HEK293 (cell line): ENCODE data around the gene SETD1A.

Source experiments
- CTCF ChIA-PET: fragments of 350-600 bp; formaldehyde crosslinking; extraction: SDS; loops from one replicate; lab custom pipeline; 2021; ENCODE audit warnings: antibody characterized with exemption; lab: Yijun Ruan, JAX
- POLR2A ChIA-PET: fragments of 300-600 bp; formaldehyde crosslinking; extraction: SDS; loops from one replicate; lab custom pipeline; 2020; ENCODE audit warnings: antibody characterized with exemption, inconsistent platforms; lab: Yijun Ruan, JAX
- H3K27ac ChIP-seq: fragments of 200-500 bp; sonication (Bioruptor generic); 2 replicates; pipeline ENCODE4 v1.5.1; 2014; ENCODE audit warnings: low read depth, low read length, control low read depth, inconsistent platforms; ENCODE audit errors: extremely low read depth
- H3K36me3 ChIP-seq, 2 experiments: fragments of 200-500 bp in 1 of 2; sonication (Bioruptor generic) in 1 of 2; 1 replicate in 1 of 2; 2 replicates in 1 of 2; pipeline ENCODE4 v1.5.1; 2014 to 2017; ENCODE audit warnings: inconsistent platforms in 2 of 2, low read length in 2 of 2; ENCODE audit not compliant: control insufficient read depth in 2 of 2, insufficient read depth in 1 of 2
- H3K4me1 ChIP-seq: fragments of 200-500 bp; sonication (Bioruptor generic); 2 replicates; pipeline ENCODE4 v1.5.1; 2014; ENCODE audit warnings: mild to moderate bottlenecking, low read length, inconsistent platforms; ENCODE audit not compliant: control insufficient read depth, insufficient read depth
- H3K4me3 ChIP-seq: 2 replicates; pipeline ENCODE4 v1.5.1; 2011; ENCODE audit warnings: low read depth, mild to moderate bottlenecking, control low read depth, low read length, moderate library complexity
- H3K9me3 ChIP-seq: fragments of 200-500 bp; sonication (Bioruptor generic); 2 replicates; pipeline ENCODE4 v1.5.1; 2014; ENCODE audit warnings: low read depth, low read length, inconsistent platforms; ENCODE audit not compliant: control insufficient read depth, insufficient read depth
- AEBP2 ChIP-seq: fragments of 450-650 bp; formaldehyde crosslinking; IDR thresholded peaks from 2 replicates; pipeline ENCODE4 v1.5.1; 2016; ENCODE audit warnings: missing biosample characterization, missing genetic modification characterization, borderline replicate concordance
- BCL11A ChIP-seq: fragments of 450-650 bp; formaldehyde crosslinking; IDR thresholded peaks from 2 replicates; pipeline ENCODE4 v1.5.1; 2016; ENCODE audit warnings: low read depth, missing biosample characterization, missing genetic modification characterization
- FEZF1 ChIP-seq: fragments of 450-650 bp; formaldehyde crosslinking; IDR thresholded peaks from 2 replicates; pipeline ENCODE4 v1.5.1; 2016; ENCODE audit warnings: missing biosample characterization, missing genetic modification characterization
- GLIS1 ChIP-seq: fragments of 450-650 bp; formaldehyde crosslinking; IDR thresholded peaks from 2 replicates; pipeline ENCODE4 v1.5.1; 2016; ENCODE audit warnings: missing biosample characterization, missing genetic modification characterization
- GLIS2 ChIP-seq: fragments of 450-650 bp; formaldehyde crosslinking; IDR thresholded peaks from 2 replicates; pipeline ENCODE4 v1.5.1; 2016; ENCODE audit warnings: missing biosample characterization, missing genetic modification characterization
- KLF1 ChIP-seq: fragments of 450-650 bp; formaldehyde crosslinking; IDR thresholded peaks from 2 replicates; pipeline ENCODE4 v1.5.1; 2016; ENCODE audit warnings: missing biosample characterization, missing genetic modification characterization
- KLF10 ChIP-seq: fragments of 450-650 bp; IDR thresholded peaks from 2 replicates; pipeline ENCODE4 v1.5.1; 2018; ENCODE audit warnings: missing biosample characterization, mild to moderate bottlenecking, missing genetic modification characterization
- SCRT2 ChIP-seq: fragments of 450-650 bp; formaldehyde crosslinking; IDR thresholded peaks from 2 replicates; pipeline ENCODE4 v1.5.1; 2016; ENCODE audit warnings: missing biosample characterization, missing genetic modification characterization
- SP2 ChIP-seq: fragments of 450-650 bp; formaldehyde crosslinking; IDR thresholded peaks from 2 replicates; pipeline ENCODE4 v1.5.1; 2016; ENCODE audit warnings: missing biosample characterization, missing genetic modification characterization
- TRIM28 ChIP-seq: IDR thresholded peaks from 2 replicates; pipeline ENCODE4 v1.6.1; 2011; ENCODE audit warnings: low read length, control low read depth, borderline replicate concordance
- ZBTB17 ChIP-seq: fragments of 450-650 bp; formaldehyde crosslinking; IDR thresholded peaks from 2 replicates; pipeline ENCODE4 v1.5.1; 2016; ENCODE audit warnings: missing biosample characterization, missing genetic modification characterization
- ZBTB48 ChIP-seq: fragments of 450-650 bp; formaldehyde crosslinking; IDR thresholded peaks from 2 replicates; pipeline ENCODE4 v1.5.1; 2016; ENCODE audit warnings: missing biosample characterization, missing genetic modification characterization
- ZFP41 ChIP-seq: fragments of 450-650 bp; formaldehyde crosslinking; IDR thresholded peaks from 2 replicates; pipeline ENCODE4 v1.5.1; 2016; ENCODE audit warnings: missing biosample characterization, missing genetic modification characterization, borderline replicate concordance
- ZFP69B ChIP-seq: fragments of 450-650 bp; formaldehyde crosslinking; IDR thresholded peaks from 2 replicates; pipeline ENCODE4 v1.5.1; 2016; ENCODE audit warnings: missing biosample characterization, missing genetic modification characterization
- ZNF10 ChIP-seq: fragments of 450-650 bp; formaldehyde crosslinking; IDR thresholded peaks from 2 replicates; pipeline ENCODE4 v1.5.1; 2017; ENCODE audit warnings: missing biosample characterization, missing genetic modification characterization
- ZNF112 ChIP-seq: fragments of 450-650 bp; formaldehyde crosslinking; IDR thresholded peaks from 2 replicates; pipeline ENCODE4 v1.5.0; 2017; ENCODE audit warnings: missing biosample characterization, missing genetic modification characterization
- ZNF146 ChIP-seq: fragments of 450-650 bp; formaldehyde crosslinking; IDR thresholded peaks from 2 replicates; pipeline ENCODE4 v1.5.1; 2016; ENCODE audit warnings: missing biosample characterization, missing genetic modification characterization
- ZNF155 ChIP-seq: fragments of 450-650 bp; formaldehyde crosslinking; IDR thresholded peaks from 2 replicates; pipeline ENCODE4 v1.5.1; 2016; ENCODE audit warnings: missing biosample characterization, missing genetic modification characterization
- ZNF2 ChIP-seq: fragments of 450-650 bp; formaldehyde crosslinking; IDR thresholded peaks from 2 replicates; pipeline ENCODE4 v1.5.1; 2016; ENCODE audit warnings: missing biosample characterization, missing genetic modification characterization
- ZNF202 ChIP-seq: fragments of 450-650 bp; formaldehyde crosslinking; IDR thresholded peaks from 2 replicates; pipeline ENCODE4 v1.5.1; 2016; ENCODE audit warnings: missing biosample characterization, missing genetic modification characterization, borderline replicate concordance
- ZNF223 ChIP-seq: fragments of 450-650 bp; formaldehyde crosslinking; IDR thresholded peaks from 2 replicates; pipeline ENCODE4 v1.5.1; 2016; ENCODE audit warnings: missing biosample characterization, missing genetic modification characterization
- ZNF23 ChIP-seq: fragments of 450-650 bp; formaldehyde crosslinking; IDR thresholded peaks from 2 replicates; pipeline ENCODE4 v1.5.1; 2016; ENCODE audit warnings: missing biosample characterization, missing genetic modification characterization, borderline replicate concordance
- ZNF404 ChIP-seq: fragments of 450-650 bp; formaldehyde crosslinking; IDR thresholded peaks from 2 replicates; pipeline ENCODE4 v1.5.1; 2017; ENCODE audit warnings: missing biosample characterization, missing genetic modification characterization
- ZNF510 ChIP-seq: fragments of 450-650 bp; formaldehyde crosslinking; IDR thresholded peaks from 2 replicates; pipeline ENCODE4 v1.5.1; 2018; ENCODE audit warnings: mild to moderate bottlenecking, missing genetic modification characterization, missing biosample characterization; ENCODE audit not compliant: insufficient replicate concordance
- ZNF514 ChIP-seq: fragments of 450-650 bp; formaldehyde crosslinking; IDR thresholded peaks from 2 replicates; pipeline ENCODE4 v1.5.1; 2016; ENCODE audit warnings: missing biosample characterization, missing genetic modification characterization
- ZNF521 ChIP-seq: fragments of 450-650 bp; formaldehyde crosslinking; IDR thresholded peaks from 2 replicates; pipeline ENCODE4 v1.5.1; 2017; ENCODE audit warnings: missing biosample characterization, mild to moderate bottlenecking, missing genetic modification characterization
- ZNF623 ChIP-seq: fragments of 450-650 bp; formaldehyde crosslinking; IDR thresholded peaks from 2 replicates; pipeline ENCODE4 v1.5.1; 2016; ENCODE audit warnings: missing biosample characterization, missing genetic modification characterization
- ZNF629 ChIP-seq: fragments of 450-650 bp; formaldehyde crosslinking; IDR thresholded peaks from 2 replicates; pipeline ENCODE4 v1.5.1; 2017; ENCODE audit warnings: missing biosample characterization, missing genetic modification characterization
- ZNF645 ChIP-seq: fragments of 450-650 bp; formaldehyde crosslinking; IDR thresholded peaks from 2 replicates; pipeline ENCODE4; 2016; ENCODE audit warnings: missing biosample characterization, missing genetic modification characterization
- ZNF670 ChIP-seq: fragments of 450-650 bp; formaldehyde crosslinking; IDR thresholded peaks from 2 replicates; pipeline ENCODE4 v1.5.1; 2016; ENCODE audit warnings: missing biosample characterization, missing genetic modification characterization, low read depth
- ZNF777 ChIP-seq: fragments of 450-650 bp; formaldehyde crosslinking; IDR thresholded peaks from 2 replicates; pipeline ENCODE4 v1.5.1; 2017; ENCODE audit warnings: missing biosample characterization, missing genetic modification characterization, borderline replicate concordance
- ZNF791 ChIP-seq: fragments of 450-650 bp; formaldehyde crosslinking; IDR thresholded peaks from 2 replicates; pipeline ENCODE4 v1.5.1; 2016; ENCODE audit warnings: missing biosample characterization, missing genetic modification characterization
- ZNF792 ChIP-seq: fragments of 450-650 bp; formaldehyde crosslinking; IDR thresholded peaks from 2 replicates; pipeline ENCODE4 v1.5.1; 2016; ENCODE audit warnings: missing biosample characterization, missing genetic modification characterization
- ZNF830 ChIP-seq: fragments of 450-650 bp; IDR thresholded peaks from 2 replicates; pipeline ENCODE4 v1.5.0; 2018; ENCODE audit warnings: missing biosample characterization, missing genetic modification characterization, low read depth, mild to moderate bottlenecking, moderate library complexity
- ZXDB ChIP-seq: fragments of 450-650 bp; formaldehyde crosslinking; IDR thresholded peaks from 2 replicates; pipeline ENCODE4 v1.5.1; 2016; ENCODE audit warnings: missing biosample characterization, missing genetic modification characterization
- TF ChIP-seq, protein P1 (sequence below): IDR thresholded peaks from 2 replicates; pipeline ENCODE4 v1.6.1; 2011; ENCODE audit warnings: mild to moderate bottlenecking, low read depth, low read length, borderline replicate concordance
- TF ChIP-seq, protein P2 (sequence below): fragments of 450-650 bp; formaldehyde crosslinking; IDR thresholded peaks from 2 replicates; pipeline ENCODE4 v1.5.1; 2016; ENCODE audit warnings: missing biosample characterization, missing genetic modification characterization

Gene SETD1A

GRCh38 chr16:30982548-30983288, 25.2 kb downstream of the SETD1A start:
- CTCF ChIA-PET, result interaction anchor here (0.5 to 4.2 kb wide), 18 partner anchors 15 to 1167 kb away, joined by 3 to 25 read pairs (median 4); partner anchors contain the start of genes PAGR1 and STX4
- no peaks in the 10 kb centered on the region for H3K9me3 ChIP-seq
- POLR2A ChIA-PET, result interaction anchor here (0.6 to 2.9 kb wide), 12 partner anchors 9 to 1167 kb away, joined by 3 to 13 read pairs (median 4); partner anchors contain the start of genes KAT8, PAGR1, STX4 and ZNF646
- H3K27ac ChIP-seq, result no peak overlapping the region
- H3K4me1 ChIP-seq, result no peaks in the 10 kb centered on the region
- no peak overlapping the region for H3K4me3 ChIP-seq
- H3K36me3 ChIP-seq, result peaks cover 0 to 90% of the 10 kb centered on the region in 2 experiments; a peak in 2 of 3 replicates
- no peak for TF ChIP-seq GLIS1
- TF ChIP-seq KLF1 (tag by site-specific recombination), result peak; percentile 78
- no peak for TF ChIP-seq ZNF223
- no peak for TF ChIP-seq ZNF830 (tag by site-specific recombination)
- no peak for TF ChIP-seq ZXDB (tag by site-specific recombination)
- no peak for TF ChIP-seq SP2 (tag by site-specific recombination)
- peak; percentile 16; the same call in 1 of the 2 replicates for TF ChIP-seq GLIS2 (tag by site-specific recombination)
- TF ChIP-seq ZNF510 (tag by site-specific recombination), result no peak
- TF ChIP-seq ZBTB48 (tag by site-specific recombination), result no peak
- no peak for TF ChIP-seq ZNF112 (tag by site-specific recombination)
- TF ChIP-seq TRIM28, result no peak
- TF ChIP-seq ZNF10, result no peak
- TF ChIP-seq ZNF629 (tag by site-specific recombination), result no peak
- no peak for TF ChIP-seq ZNF623 (tag by site-specific recombination)
- TF ChIP-seq ZNF670, result no peak
- TF ChIP-seq ZNF791 (tag by site-specific recombination), result no peak
- no peak for TF ChIP-seq ZFP69B (tag by site-specific recombination)
- TF ChIP-seq ZNF2 (tag by site-specific recombination), result no peak
- peak; percentile 93 for TF ChIP-seq SCRT2 (tag by site-specific recombination)
- no peak for TF ChIP-seq ZNF514 (tag by site-specific recombination)
- no peak for TF ChIP-seq ZNF23 (tag by site-specific recombination)
- TF ChIP-seq ZNF146, result no peak
- TF ChIP-seq ZNF404 (tag by site-specific recombination), result no peak
- no peak for TF ChIP-seq ZNF155 (tag by site-specific recombination)
- TF ChIP-seq ZNF777, result no peak
- no peak for TF ChIP-seq ZBTB17 (tag by site-specific recombination)
- TF ChIP-seq AEBP2 (tag by site-specific recombination), result no peak
- no peak for TF ChIP-seq ZNF202 (tag by site-specific recombination)
- no peak for TF ChIP-seq KLF10 (tag by site-specific recombination)
- no peak for TF ChIP-seq BCL11A (tag by site-specific recombination)
- TF ChIP-seq, protein P1, sequence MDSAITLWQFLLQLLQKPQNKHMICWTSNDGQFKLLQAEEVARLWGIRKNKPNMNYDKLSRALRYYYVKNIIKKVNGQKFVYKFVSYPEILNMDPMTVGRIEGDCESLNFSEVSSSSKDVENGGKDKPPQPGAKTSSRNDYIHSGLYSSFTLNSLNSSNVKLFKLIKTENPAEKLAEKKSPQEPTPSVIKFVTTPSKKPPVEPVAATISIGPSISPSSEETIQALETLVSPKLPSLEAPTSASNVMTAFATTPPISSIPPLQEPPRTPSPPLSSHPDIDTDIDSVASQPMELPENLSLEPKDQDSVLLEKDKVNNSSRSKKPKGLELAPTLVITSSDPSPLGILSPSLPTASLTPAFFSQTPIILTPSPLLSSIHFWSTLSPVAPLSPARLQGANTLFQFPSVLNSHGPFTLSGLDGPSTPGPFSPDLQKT, result no peak
- TF ChIP-seq ZFP41 (tag by site-specific recombination), result no peak
- no peak for TF ChIP-seq ZNF645
- TF ChIP-seq ZNF521 (tag by site-specific recombination), result no peak
- no peak for TF ChIP-seq FEZF1 (tag by site-specific recombination)
- no peak for TF ChIP-seq ZNF792 (tag by site-specific recombination)
- TF ChIP-seq, protein P2, sequence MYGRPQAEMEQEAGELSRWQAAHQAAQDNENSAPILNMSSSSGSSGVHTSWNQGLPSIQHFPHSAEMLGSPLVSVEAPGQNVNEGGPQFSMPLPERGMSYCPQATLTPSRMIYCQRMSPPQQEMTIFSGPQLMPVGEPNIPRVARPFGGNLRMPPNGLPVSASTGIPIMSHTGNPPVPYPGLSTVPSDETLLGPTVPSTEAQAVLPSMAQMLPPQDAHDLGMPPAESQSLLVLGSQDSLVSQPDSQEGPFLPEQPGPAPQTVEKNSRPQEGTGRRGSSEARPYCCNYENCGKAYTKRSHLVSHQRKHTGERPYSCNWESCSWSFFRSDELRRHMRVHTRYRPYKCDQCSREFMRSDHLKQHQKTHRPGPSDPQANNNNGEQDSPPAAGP (tag by site-specific recombination), result peak; percentile 55; the same call in 1 of the 2 replicates
